Endothelial cell of umbilical vein (primary cell): ENCODE measurements around the gene MFNG. TPM values are rescaled to one million over a fixed set of nuclear protein-coding genes. Genes with fewer than 3 reads are reported as not detected.

Experiments
- BruUV-seq: library from RNA; stranded (reverse); fragments of 400-500 nt; replicated peaks from 2 replicates; lab custom pipeline; 2021; lab: Mats Ljungman, UMichigan
- CTCF ChIA-PET: fragments of 300-600, 350-600 bp; sonication (Branson Sonifier 250); formaldehyde crosslinking; loops from one replicate; lab custom pipeline; 2021; ENCODE audit warnings: antibody characterized with exemption, inconsistent platforms; lab: Charles Lee
- POLR2A ChIA-PET: fragments of 300-600, 350-600 bp; sonication (Branson Sonifier 250); formaldehyde crosslinking; loops from one replicate; lab custom pipeline; 2021; ENCODE audit warnings: antibody characterized with exemption, inconsistent platforms; lab: Charles Lee
- DNase-seq: peaks from one replicate; pipeline ENCODE4 v3.0.0-alpha.2; 2011; ENCODE audit warnings: low read depth, low spot score
- FAIRE-seq: peaks from 2 replicates; lab custom pipeline; 2011; peaks lifted over from hg19 to GRCh38; lab: Jason Lieb, UNC
- H2AFZ ChIP-seq: 2 replicates; pipeline ENCODE4 v1.6.0; 2012; ENCODE audit warnings: low read depth, low read length, control low read depth, inconsistent platforms
- H3K27ac ChIP-seq: 2 replicates; pipeline ENCODE4 v1.5.1; 2011; ENCODE audit warnings: low read depth, mild to moderate bottlenecking, control low read depth, low read length, moderate library complexity; ENCODE audit not compliant: insufficient read depth
- H3K27me3 ChIP-seq, 2 experiments: 2 replicates each; pipeline versions ENCODE4 v1.6.0 to v1.6.1; 2011; ENCODE audit warnings: low read length in 2 of 2, mixed read lengths in 1 of 2; ENCODE audit not compliant: control insufficient read depth in 2 of 2, insufficient read depth in 2 of 2
- H3K36me3 ChIP-seq, 2 experiments: 2 replicates in 1 of 2; 3 replicates in 1 of 2; pipeline ENCODE4 v1.5.1; 2011; ENCODE audit warnings: low read length in 2 of 2, mild to moderate bottlenecking in 1 of 2, moderate library complexity in 1 of 2; ENCODE audit not compliant: control insufficient read depth in 2 of 2, insufficient read depth in 2 of 2; ENCODE audit errors: extremely low read depth in 1 of 2
- H3K4me1 ChIP-seq: 3 replicates; pipeline ENCODE4 v1.5.1; 2011; ENCODE audit warnings: mild to moderate bottlenecking, low read length; ENCODE audit not compliant: control insufficient read depth, insufficient read depth; ENCODE audit errors: extremely low read depth
- H3K4me2 ChIP-seq: 2 replicates; pipeline ENCODE4 v1.6.1; 2011; ENCODE audit warnings: low read length, control low read depth, mixed read lengths; ENCODE audit not compliant: insufficient read depth
- H3K4me3 ChIP-seq, 3 experiments: fragments of 200-600 bp in 1 of 3; sonication (generic), shearing (Covaris generic) in 1 of 3; replicated peaks in 1 of 3; 2 replicates each; pipeline ENCODE4 v1.5.1; 2011 to 2016; ENCODE audit warnings: control low read depth in 3 of 3, low read length in 3 of 3, mild to moderate bottlenecking in 2 of 3, inconsistent platforms in 1 of 3, low read depth in 1 of 3, moderate library complexity in 1 of 3; ENCODE audit not compliant: insufficient read depth in 1 of 3
- H3K79me2 ChIP-seq: 2 replicates; pipeline ENCODE4 v1.6.0; 2012; ENCODE audit warnings: low read length, inconsistent platforms; ENCODE audit not compliant: control insufficient read depth, insufficient read depth
- H3K9ac ChIP-seq: replicated peaks from 2 replicates; pipeline ENCODE3; 2011; ENCODE audit warnings: low read length, control low read depth; ENCODE audit not compliant: insufficient read depth; ENCODE audit errors: extremely low read depth
- H3K9me1 ChIP-seq: replicated peaks from 3 replicates; pipeline ENCODE4 v1.6.0; 2011; ENCODE audit warnings: mild to moderate bottlenecking, low read length; ENCODE audit not compliant: control insufficient read depth, insufficient read depth; ENCODE audit errors: extremely low read depth
- H3K9me3 ChIP-seq: replicated peaks from 2 replicates; pipeline ENCODE4 v1.5.1; 2012; ENCODE audit warnings: low read length, inconsistent platforms; ENCODE audit not compliant: control insufficient read depth, insufficient read depth
- H4K20me1 ChIP-seq: replicated peaks from 2 replicates; pipeline ENCODE3; 2011; ENCODE audit warnings: mild to moderate bottlenecking, low read length; ENCODE audit not compliant: control insufficient read depth, insufficient read depth; ENCODE audit errors: extremely low read depth
- EZH2 ChIP-seq: IDR thresholded peaks from 2 replicates; pipeline ENCODE4 v1.6.1; 2012; ENCODE audit warnings: borderline replicate concordance, low read depth, mild to moderate bottlenecking, moderate library complexity, low read length, inconsistent platforms; ENCODE audit not compliant: severe bottlenecking
- FOS ChIP-seq: IDR thresholded peaks from 2 replicates; pipeline ENCODE4 v1.6.1; 2011; ENCODE audit warnings: mild to moderate bottlenecking, low read length, moderate library complexity, borderline replicate concordance; ENCODE audit not compliant: insufficient read depth
- GATA2 ChIP-seq: IDR thresholded peaks from 2 replicates; pipeline ENCODE4 v1.7.0; 2011; ENCODE audit warnings: low read depth, mild to moderate bottlenecking, moderate library complexity, mixed read lengths, low read length; ENCODE audit not compliant: insufficient read length, insufficient read depth
- JUN ChIP-seq: IDR thresholded peaks from 2 replicates; pipeline ENCODE4 v1.6.1; 2011; ENCODE audit warnings: borderline replicate concordance, low read depth; ENCODE audit not compliant: insufficient read length, insufficient read depth
- MAX ChIP-seq: IDR thresholded peaks from 2 replicates; pipeline ENCODE4 v1.6.1; 2011; ENCODE audit not compliant: insufficient read depth, insufficient read length
- MYC ChIP-seq: IDR thresholded peaks from one replicate; pipeline ENCODE4 v1.6.1; 2011; ENCODE audit warnings: mild to moderate bottlenecking, low read depth, low read length
- POLR2A ChIP-seq: IDR thresholded peaks from 2 replicates; pipeline ENCODE4 v1.6.1; 2012; ENCODE audit warnings: low read depth, mild to moderate bottlenecking, control low read depth, low read length
- POLR2AphosphoS5 ChIP-seq: IDR thresholded peaks from 2 replicates; pipeline ENCODE4 v1.6.1; 2012; ENCODE audit warnings: low read depth, mild to moderate bottlenecking, control low read depth, low read length, moderate library complexity; ENCODE audit not compliant: insufficient read depth
- dilution Hi-C: fragments of 300-500 bp; cut with MboI; formaldehyde crosslinking; loops from one replicate; pipeline ENCODE4 v1.15.0; 2019; ENCODE audit warnings: low sequenced_read_pairs; ENCODE audit not compliant: extremely low pct_ligation_motif_present
- intact Hi-C: fragments of 100-400 bp; cut with micrococcal nuclease; formaldehyde crosslinking; loops from one replicate; pipeline ENCODE4 v1.10.0; 2022
- polyA plus RNA-seq, 4 experiments: library from polyadenylated mRNA; depleted of rRNA in 3 of 4; stranded (reverse) in 3 of 4; unstranded in 1 of 4; fragments of >200 nt; gene quantifications; 2 replicates each; pipeline versions ENCODE4 v1.2.1 to v1.2.3, GENCODE V29; 2011 to 2012; ENCODE audit warnings: missing spikeins in 1 of 4
- total RNA-seq: library from RNA; stranded (reverse); gene quantifications from 2 replicates; pipeline ENCODE4 v1.2.3, GENCODE V29; 2021
- TF ChIP-seq, protein P1 (sequence below), 2 donors: IDR thresholded peaks; 1 replicate in 1 of 2; 2 replicates in 1 of 2; pipeline ENCODE4 v1.5.1; 2011; ENCODE audit warnings: low read length in 2 of 2, mild to moderate bottlenecking in 2 of 2, moderate library complexity in 2 of 2, control low read depth in 1 of 2, inconsistent platforms in 1 of 2, low read depth in 1 of 2; ENCODE audit not compliant: insufficient read depth in 1 of 2; ENCODE audit errors: extremely low read depth in 1 of 2

Gene MFNG
- total and polyA plus RNA-seq, 2 donors (not counting 3 experiments of a cell fraction or from before 2014, with no cell fraction given), result 188 to 257 TPM

GRCh38 chr22:37493979-37494378 lies 7.8 kb upstream of the MFNG start:
- Histone ChIP-seq H3K4me3 (no peak overlapping the region), H3K4me1 (peaks cover 20% of the 10 kb centered on the region), H3K27me3 (no peaks in the 10 kb centered on the region), H3K79me2 (no peaks in the 10 kb centered on the region), H3K9ac (no peak overlapping the region), H3K36me3 (peaks cover 0 to 39% of the 10 kb centered on the region in 2 experiments), H3K4me2 (no peak overlapping the region), H3K9me1 (no peaks in the 10 kb centered on the region), H2AFZ (no peak overlapping the region), H3K27ac (no peak overlapping the region), H4K20me1 (no peaks in the 10 kb centered on the region), H3K9me3 (no peaks in the 10 kb centered on the region)
- TF ChIP-seq FOS (no peak), POLR2AphosphoS5 (no peak), POLR2A (no peak), JUN (no peak), MAX (no peak), GATA2 (no peak), EZH2 (no peak), MYC (no peak)
- TF ChIP-seq, protein P1, sequence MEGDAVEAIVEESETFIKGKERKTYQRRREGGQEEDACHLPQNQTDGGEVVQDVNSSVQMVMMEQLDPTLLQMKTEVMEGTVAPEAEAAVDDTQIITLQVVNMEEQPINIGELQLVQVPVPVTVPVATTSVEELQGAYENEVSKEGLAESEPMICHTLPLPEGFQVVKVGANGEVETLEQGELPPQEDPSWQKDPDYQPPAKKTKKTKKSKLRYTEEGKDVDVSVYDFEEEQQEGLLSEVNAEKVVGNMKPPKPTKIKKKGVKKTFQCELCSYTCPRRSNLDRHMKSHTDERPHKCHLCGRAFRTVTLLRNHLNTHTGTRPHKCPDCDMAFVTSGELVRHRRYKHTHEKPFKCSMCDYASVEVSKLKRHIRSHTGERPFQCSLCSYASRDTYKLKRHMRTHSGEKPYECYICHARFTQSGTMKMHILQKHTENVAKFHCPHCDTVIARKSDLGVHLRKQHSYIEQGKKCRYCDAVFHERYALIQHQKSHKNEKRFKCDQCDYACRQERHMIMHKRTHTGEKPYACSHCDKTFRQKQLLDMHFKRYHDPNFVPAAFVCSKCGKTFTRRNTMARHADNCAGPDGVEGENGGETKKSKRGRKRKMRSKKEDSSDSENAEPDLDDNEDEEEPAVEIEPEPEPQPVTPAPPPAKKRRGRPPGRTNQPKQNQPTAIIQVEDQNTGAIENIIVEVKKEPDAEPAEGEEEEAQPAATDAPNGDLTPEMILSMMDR (IDR thresholded peaks at IDR 0.05; ENCODE audit: extremely low read depth in 1 of 2, insufficient read depth in 1 of 2, low read depth in 1 of 2, low read length in 2 of 2), result no peak
- BruUV-seq, result no TSS peak
- dilution Hi-C loops (no loop called here), intact Hi-C loops (no loop called here)
- FAIRE-seq (no peak), DNase-seq (no peak)
- POLR2A ChIA-PET, result interaction anchor here (0.6 kb wide), 1 partner anchor 24 kb away, joined by 3 read pairs; no protein-coding TSS in a partner anchor
- CTCF ChIA-PET, result interaction anchor here (1.7 kb wide), 1 partner anchor 18 kb away, joined by 4 read pairs; no protein-coding TSS in a partner anchor
